C4-2B (cell line): ENCODE results near the gene PCLAF.
"Not testable (repeated sequence)": the region's sequence is repeated elsewhere in the genome, so short reads cannot be mapped to it uniquely, and the experiment has no call there.

Source experiments
- ZFX ChIP-seq: fragments of 450-650 bp; IDR thresholded peaks from 2 replicates; pipeline ENCODE4 v1.6.1; 2017
- TF ChIP-seq, protein P1 (sequence below): fragments of 450-650 bp; conservative IDR thresholded peaks from 2 replicates; pipeline ENCODE4 v1.5.1; 2017; ENCODE audit warnings: mild to moderate bottlenecking

DNA sequence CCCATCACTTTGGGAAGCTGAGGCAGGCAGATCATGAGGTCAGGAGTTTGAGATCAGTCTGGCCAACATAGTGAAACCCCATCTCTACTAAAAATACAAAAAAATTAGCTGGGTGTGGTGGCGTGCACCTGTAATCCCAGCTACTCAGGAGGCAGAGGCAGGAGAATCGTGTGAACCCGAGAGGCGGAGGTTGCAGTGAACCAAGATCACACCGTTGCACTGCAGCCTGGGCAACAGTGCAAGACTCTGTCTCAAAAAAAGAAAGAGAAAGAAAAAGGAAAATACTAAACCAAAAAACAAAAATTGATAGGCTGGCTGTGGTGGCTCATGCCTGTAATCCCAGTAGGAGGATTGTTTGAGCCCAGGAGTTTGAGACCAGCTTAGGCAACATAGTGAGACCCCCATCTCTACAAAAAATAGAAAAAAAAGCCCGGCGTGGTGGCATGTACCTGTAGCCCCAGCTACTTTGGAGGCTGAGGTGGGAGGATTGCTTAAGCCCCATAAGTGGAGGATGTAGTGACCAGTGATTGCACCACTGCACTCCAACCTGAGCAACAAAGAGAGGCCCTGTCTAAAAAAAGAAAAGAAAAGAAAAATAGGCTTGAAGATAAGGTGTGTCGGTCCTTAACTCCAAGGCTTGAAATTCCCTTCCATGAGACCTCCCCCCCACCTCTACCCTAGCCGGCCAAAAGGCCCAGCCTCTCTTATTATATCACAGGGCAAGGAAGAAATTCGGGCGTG is 941 bp downstream of the PCLAF start:
- TF ChIP-seq, protein P1, sequence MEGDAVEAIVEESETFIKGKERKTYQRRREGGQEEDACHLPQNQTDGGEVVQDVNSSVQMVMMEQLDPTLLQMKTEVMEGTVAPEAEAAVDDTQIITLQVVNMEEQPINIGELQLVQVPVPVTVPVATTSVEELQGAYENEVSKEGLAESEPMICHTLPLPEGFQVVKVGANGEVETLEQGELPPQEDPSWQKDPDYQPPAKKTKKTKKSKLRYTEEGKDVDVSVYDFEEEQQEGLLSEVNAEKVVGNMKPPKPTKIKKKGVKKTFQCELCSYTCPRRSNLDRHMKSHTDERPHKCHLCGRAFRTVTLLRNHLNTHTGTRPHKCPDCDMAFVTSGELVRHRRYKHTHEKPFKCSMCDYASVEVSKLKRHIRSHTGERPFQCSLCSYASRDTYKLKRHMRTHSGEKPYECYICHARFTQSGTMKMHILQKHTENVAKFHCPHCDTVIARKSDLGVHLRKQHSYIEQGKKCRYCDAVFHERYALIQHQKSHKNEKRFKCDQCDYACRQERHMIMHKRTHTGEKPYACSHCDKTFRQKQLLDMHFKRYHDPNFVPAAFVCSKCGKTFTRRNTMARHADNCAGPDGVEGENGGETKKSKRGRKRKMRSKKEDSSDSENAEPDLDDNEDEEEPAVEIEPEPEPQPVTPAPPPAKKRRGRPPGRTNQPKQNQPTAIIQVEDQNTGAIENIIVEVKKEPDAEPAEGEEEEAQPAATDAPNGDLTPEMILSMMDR = not testable (repeated sequence)
- TF ChIP-seq ZFX = not testable (repeated sequence)
